Upper lobe of left lung (tissue), 4 donors: ENCODE data around the gene DCLRE1B.

ENCODE experiments used
- CTCF ChIP-seq, 6 experiments: fragments of 450-650 bp in 4 of 6; fragments of 200-600 bp in 2 of 6; sonication (generic) in 2 of 6; IDR thresholded peaks; one replicate each; pipeline ENCODE4 v1.5.1; 2016 to 2019; ENCODE audit warnings: antibody characterized with exemption in 6 of 6
- POLR2A ChIP-seq, 4 donors: fragments of 450-650 bp; IDR thresholded peaks; one replicate each; pipeline ENCODE4 v1.5.1; 2016 to 2017; ENCODE audit warnings: antibody characterized with exemption in 4 of 4, mild to moderate bottlenecking in 2 of 4
- POLR2AphosphoS5 ChIP-seq, 2 donors: sonication (generic); formaldehyde crosslinking; IDR thresholded peaks; one replicate each; pipeline ENCODE4 v1.5.1; 2017; ENCODE audit warnings: antibody characterized with exemption in 2 of 2

- TF ChIP-seq CTCF (IDR thresholded peaks at IDR 0.05) (no peak), POLR2AphosphoS5 (IDR thresholded peaks at IDR 0.05) (no peak), POLR2A (IDR thresholded peaks at IDR 0.05) (no peak)
These were observed 25.5 kb downstream of the DCLRE1B start for GRCh38 chr1:113930499-113931161.
